Stimulated activated CD8-positive, alpha-beta memory T cell treated with anti-CD3 and anti-CD28 coated beads, Interleukin-4, amount 100 ng/mL, for 48 hours (primary cell): ENCODE results near the gene EDN2.
A peak's percentile ranks its signal among the peaks of the same experiment; 100 is the strongest.

Experiments
- DNase-seq: peaks from one replicate; pipeline ENCODE4 v3.0.0-alpha.2; 2020

Gene EDN2

DNA sequence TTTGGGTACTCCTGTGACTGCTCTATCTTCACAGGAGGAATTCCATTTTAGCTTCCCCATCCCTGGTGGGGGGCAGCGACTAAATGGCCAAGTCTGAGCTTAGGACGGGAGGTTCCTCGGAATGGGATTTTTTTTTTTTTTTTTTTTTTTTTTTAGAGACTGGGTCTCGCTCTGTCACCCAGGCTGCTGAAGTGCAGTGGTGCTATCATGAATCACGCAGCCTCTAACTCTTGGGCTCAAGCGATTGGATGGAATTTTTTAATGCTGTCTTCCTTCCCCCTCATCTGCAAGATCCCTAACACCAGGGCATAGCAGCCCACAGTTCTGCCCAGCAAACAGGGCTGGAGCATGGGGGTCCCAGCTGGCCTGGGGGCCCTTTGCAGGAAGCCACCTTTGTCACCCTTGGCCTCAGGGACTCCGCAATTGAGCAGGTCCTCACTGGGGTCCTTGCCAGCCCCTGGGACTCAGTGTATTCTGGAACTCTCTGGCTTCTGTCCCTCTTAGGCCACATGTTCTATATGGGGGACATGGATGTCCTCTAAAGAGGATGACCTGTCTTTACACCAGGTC lies 13.1 kb upstream of the EDN2 start:
- no peak for DNase-seq

DNA sequence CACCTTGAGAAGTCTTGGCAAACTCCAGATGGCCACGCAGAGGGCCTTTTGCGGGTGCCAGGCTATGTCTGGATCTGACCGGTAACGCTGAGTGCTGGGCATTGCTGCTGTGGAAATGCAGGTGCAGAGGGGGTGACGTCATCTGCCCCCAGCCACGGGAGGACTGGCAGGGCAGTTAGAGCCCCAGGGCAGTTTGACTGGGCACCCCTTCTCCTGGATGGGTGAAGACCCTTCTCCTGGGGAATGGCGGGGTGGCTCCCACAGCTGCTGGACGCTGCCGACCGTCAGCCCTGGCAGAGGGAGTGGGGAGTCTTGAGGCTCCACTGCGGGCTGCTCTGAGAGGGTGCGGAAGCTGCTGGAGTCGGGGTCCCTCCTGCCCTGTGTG lies 12.6 kb upstream of the EDN2 start:
- DNase-seq = no peak

DNA sequence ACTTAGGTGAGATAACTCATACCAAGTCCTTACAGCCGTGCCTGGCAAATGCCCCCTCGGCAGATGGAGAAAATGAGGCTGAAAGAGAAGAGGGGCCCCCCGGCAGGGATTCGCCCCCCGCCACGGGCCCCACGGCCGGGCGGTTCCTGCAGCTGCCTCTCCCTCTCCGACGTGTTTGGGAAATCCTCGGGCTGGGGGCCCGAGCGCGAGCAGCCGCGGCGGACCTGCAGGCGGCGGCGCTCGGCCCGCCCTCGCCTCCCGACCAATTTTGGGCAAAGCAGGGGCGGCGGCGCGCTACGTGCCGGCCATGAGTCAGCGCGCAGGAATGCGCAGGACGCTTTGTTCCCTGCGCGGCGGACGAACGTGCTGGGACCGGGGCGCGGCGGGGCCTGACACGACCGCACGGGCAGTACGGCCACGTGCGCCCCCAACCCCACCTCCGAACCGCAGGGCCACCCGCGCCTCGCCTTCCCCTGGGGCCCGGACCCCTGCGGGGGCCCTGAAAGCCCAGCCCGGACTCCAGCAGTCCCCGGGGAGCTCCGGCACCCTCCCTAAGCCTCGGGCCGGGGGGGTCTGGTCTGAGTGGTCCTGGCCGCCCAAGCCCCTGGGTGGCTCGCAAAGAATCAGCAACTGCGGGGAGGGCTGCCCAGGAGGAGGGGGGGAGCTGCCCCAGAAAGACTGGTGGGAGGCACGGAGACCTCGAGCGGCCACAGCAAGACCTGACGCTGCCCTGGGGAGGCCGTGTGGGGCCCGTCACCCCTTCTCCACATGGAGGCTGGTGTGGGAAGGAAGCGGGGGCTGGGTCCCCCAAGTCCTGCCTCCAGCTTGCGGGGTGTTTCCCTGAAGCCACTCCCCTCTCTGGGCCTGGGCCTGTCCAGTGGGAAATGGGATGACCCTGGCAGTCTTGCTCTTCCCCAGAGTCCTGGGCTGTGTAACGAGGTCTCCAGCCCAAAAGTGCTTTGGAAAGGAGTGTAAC lies 11.9 kb upstream of the EDN2 start:
- DNase-seq = peak; percentile 73

DNA sequence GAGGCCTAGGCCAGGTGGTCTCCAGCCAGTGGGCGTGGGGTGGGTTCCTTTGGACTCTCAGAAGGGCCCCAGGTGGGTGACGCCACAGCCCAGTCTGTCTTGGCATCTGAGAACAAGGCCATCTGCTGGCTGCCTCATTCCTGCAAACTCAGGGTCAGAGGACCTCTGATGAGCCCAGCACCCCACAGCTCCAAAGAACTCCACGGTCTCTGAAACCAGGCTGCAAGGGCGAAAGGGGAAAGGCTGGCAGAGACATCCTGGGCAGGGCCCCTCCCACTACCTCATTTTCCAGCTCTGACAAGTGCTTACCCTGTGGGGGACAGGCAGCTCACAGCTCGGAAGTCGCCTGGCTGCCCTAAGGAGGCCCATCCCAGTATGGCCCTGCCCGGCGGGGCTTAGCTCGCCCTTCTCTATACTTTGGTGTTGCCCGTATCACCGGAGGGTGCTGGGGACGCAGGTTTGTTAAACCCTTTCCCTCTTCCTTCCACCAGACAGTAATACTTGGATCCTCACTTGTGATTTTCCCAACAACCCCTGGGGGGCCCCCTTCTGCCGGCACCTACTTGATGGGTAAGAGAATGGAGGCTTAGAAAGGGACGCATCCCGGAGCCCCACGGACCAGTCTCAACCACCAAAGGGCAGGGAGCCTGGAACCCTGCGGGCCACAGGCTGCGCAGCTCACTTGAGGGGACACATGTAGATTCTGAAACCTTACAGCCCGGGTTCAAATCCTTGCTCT lies 10.9 kb upstream of the EDN2 start:
- DNase-seq = peak; percentile 52

DNA sequence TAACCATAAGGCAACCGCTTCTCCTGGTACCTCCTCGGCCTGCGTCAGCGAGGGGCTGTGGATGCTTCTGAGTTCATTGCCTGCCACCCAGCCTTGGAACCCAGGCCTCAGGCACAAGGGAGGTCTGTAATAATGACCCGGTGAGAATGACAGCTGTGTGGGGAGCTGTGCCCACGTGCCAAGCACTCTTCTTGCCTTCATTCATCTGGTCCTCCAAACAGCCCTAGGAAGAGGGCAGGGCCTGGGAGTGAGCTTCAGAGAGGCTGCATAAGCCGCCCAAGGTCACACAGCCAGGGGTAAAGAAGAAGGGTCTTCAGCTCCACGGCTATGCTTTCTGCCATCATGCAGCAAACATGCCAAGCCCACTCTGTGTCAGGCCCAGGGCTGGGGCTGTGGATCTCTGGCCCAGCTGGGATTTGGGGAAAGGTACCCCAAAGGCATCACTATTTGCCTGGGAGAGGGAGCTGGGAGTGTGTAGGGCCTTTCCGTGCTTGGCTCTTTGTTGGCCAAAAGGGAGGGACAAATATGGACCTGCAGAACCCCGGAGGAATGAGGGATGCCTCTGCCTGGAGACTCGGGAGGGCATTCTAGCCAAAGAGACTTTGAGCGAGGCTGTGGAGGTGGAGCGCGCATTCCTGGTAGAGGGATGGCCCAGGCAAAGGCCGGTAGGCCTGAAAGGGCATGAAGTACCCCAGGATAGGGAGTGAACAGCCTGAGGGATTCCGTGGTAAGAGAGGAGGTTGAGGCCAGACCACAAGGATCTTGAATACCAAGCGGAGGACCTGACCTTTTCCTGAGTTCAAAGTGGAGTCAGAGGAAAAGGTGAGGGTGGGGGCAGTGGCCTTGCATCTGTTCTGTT lies 10.1 kb upstream of the EDN2 start:
- no peak for DNase-seq

DNA sequence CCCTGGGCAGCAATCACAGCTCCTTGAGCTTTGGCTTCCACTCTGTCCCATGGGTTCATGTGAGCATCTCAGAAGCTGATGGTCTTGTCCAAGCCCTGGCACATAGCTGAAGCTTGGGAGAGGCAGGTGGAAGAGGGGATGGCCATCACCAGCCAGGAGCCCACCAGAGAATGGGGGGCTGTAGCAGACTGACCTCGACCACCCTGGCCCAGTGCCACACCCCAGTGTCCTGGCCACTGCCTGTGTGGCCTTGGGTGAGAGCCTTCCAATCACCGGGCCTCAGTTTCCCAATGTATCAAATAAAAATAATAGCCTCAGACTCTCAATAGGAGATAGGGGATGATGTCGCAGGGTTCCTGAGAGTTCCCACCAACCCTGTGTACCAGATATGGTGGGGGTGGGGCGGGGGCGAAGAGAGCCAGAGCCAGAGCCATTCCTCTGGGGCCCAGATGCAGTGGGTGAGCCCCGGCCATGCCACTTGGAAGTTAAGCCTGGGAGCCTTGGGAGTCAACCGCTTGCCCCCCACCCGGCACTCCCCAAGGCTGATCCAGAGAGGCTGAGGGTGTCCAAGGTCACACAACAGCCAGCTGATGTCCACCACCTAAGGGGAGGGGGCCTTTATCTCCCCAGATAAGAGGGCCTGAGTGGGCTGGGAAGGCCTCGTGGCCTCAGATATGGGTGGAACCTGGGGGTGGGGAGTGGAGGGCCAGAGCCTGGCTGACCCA lies 9.3 kb upstream of the EDN2 start:
- DNase-seq = no peak

DNA sequence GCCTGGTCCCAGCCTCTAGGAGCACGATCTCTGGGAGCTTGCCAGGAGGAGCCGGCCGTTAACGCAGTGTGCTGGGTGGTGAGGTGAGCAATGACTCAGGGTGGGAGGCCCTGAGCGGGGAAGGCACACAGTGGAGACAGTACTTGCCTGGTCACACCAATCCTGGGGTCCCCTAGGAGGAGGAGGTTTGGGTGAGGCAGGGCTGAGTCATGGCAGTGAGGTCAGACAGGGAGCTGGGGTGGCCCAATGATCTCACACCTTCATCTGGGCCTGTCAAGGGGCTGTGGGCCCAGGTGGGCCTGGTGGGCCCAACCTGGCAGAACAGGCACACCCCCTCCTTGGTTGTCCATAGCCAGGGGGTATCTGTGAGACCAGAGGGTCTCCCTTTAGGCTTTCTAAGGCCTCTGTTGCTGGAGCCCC lies 8.6 kb upstream of the EDN2 start:
- peak; percentile 65 for DNase-seq

DNA sequence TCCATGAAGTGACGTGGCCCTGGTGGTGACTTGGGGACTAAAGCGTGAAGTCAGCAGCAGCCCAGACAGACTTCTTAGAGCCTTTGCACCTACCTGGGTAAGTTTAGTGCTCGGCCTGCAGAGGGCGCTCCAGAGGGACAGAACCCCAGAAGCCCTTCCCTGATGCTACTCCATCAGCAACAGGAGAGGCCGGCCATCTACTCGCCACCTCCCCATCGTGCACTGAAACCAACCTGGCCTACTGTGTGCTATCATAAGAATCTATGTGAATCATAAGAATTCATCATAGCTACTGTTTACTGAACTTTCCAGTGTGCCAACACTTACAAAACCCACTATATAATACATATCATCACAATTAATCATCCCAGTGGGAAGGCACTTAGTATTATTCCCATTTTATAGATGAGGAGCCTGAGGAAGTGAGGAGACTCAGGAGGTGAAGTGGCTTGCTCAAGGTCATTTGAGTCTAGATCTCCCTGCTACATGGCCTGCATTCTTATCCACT lies 7.9 kb upstream of the EDN2 start:
- peak; percentile 77 for DNase-seq

DNA sequence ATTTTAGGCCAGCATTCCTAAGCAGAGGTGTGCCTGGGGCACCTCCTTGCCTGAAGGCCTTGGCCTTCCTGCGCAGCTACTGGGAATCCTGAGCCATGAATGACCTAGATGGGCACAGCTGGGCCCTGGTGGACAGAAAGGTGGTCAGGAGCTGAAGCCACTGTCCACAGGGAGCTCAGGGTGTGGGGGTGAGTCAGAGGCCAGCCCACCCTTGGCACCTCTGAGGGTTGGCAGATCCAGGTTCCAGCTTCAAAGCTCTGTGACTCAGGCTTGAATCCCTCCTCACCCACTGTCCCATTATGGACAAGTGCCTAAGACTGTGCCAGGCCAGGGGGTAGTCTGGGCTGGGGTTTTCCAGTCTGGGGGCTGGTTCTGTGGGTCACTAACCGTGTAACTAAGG lies 6.4 kb upstream of the EDN2 start:
- DNase-seq = no peak

DNA sequence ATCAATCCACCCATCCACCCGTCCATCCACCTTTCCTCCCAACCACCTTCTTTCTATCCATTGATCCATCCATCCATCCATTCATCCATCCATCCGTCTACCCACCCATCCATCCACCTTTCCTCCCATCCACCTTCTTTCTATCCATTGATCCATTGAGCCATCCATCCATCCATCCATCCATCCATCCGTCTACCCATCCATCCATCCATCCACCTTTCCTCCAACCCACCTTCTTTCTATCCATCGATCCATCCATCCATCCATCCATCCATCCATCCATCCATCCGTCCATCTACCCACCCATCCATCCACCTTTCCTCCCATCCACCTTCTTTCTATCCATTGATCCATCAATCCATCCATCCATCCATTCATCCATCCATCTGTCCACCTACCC lies 5.1 kb upstream of the EDN2 start:
- no peak for DNase-seq

DNA sequence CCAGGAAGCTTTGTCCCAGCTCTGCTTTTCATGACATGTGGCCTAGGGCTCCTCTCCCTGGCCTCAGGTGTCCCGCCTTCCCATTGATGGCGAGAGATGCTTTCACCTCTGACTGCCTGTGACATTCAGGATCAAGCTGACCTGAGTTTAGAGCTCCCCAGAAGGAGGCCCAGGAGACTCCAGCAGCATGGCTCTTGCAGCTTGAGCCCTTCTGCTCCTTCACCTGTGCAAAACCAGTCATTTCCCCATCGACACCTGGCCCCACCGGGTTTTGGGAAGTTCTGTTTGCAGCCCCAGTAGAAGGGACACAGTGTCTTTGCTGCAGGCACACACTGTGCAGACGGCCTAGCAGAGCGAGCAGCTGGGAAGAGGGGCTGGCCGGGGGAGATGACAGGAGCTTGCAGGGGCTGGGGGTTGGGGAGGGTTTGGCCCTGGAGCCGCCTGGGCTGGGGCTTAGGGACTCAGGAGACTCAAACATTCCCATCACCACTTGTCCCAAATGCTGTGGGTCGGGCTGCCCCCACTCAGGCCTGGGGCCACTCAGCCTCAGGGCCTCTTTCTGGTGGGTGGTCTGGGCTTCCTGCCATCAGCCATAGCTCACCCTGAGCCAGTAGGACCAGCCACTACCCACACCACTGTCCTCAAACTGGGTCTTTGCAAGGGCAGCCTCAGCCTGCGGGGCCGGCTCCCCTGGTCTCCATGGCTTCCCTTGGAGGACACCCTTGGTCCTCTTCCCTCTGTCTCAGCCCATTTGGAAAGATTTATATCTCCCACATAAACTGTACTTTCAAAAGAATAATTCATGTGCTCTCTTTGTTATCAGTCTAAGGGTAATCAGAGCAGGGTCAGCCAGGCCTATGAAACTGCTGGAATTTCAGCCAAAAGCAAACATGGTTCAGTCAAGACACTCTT lies 3.8 kb upstream of the EDN2 start:
- no peak for DNase-seq

DNA sequence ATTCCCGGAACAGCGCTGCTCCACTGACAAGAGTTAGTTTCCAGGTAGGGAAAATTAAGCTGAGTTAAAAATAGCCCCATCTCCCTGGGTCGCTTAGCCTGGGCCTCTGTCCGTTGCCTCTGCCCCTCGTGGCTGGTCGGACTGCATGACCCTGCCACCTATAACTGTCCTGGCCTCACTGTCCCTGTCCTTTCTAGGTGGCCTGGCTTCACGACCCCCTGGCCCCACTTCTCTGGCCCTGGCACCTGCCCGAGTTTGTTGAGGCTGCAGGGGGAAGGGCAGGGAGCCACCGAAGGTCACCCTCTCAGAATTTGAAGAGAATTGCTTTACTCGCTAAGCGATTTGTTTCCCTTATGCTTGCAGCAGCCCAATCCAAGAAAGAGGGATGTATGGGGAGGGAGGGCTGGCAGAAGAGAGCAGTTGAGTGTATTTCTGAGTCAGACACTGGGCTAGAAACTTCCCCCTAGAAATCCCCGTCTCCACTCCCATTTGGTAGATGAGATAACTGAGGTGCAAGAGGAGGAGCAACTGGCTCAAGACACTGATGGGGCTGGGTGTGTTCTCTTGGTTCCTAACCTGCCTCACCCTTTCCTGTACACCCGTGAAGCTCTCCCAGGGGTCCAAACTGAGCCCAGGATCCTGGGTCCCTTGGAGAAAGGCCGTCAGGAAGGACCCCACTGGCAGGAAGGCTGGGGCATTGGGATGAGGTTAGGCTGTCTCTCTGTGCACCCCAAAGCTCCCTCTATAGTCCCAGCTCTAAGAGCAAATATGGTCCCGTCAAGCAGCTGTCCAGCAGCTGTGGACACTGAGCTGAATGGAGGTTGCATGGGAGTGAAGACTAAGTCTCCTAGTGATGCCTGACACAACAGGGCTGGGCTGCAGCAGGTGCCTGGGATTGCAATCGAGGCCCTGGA lies 2.9 kb upstream of the EDN2 start:
- no peak for DNase-seq

DNA sequence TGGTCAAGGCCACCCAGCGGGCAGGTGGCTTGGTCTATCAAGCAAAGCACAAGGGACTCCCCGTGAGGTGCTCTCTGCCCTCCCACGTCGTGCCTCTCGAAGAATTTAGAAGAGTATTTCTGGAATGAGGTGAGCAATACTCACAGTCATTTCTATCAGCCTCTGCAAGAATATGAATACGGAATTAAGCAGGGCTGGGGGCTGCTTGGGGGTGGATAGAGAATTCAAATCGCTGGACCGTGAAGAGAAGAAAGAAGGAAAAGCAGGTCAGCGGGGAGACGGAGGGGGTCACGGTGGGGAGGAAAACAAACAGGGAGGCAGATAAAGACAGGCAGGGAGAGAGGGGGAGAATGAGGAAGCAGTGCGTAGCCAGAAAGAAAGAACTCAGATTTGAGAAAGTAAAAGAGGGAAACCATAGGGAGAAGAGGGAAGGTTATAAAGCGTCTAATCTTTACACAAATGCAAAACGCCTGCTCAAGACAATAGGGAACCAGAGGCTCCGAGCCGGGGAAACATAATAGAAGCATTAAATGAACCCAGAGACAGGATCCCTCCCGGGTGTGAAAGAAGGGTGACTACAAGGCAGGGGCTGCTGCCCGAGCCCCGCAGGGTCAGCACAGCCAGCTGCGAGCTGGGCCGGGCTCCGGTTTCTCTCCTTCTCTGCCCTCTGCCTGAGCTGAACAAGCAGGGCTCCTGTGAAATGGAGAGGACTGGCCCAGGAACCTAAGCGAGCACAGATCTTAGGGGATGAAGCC lies 2.1 kb upstream of the EDN2 start:
- DNase-seq = no peak

DNA sequence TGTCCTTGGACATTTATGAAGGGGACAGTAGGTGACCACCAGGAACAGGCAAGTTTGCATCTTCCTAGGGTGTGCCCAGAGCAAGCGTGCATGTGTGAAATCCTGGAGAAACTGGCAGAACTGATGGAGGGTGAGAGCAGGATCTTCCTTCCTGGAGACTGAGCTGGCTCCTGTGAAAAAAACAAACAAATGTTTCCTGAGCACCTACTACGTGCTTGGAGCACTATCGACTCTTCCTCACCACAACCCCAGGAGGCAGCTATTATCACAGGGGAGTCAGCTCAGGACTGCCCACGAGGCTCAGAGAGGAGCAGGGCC lies 1.5 kb upstream of the EDN2 start:
- DNase-seq = no peak

DNA sequence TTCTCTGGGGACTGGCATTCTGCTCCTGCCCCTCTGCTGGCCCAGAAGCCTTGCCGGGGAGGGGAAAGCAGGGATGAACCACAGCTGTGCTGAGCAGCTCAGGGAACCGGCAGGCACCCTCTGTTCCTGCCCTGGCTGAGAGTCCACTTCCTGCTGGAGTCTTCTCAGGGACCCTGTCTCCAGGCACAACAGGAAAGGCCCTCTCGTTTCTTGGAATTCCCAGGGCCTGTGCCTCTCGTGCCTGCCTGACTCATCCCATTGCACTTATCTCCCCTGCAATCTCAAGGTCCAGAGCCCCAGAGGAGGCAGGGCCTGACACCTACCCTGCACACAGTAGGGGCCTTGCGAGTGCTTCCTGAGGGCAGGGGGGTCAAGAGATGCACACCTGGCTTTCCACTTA lies 1.1 kb upstream of the EDN2 start:
- DNase-seq = no peak

DNA sequence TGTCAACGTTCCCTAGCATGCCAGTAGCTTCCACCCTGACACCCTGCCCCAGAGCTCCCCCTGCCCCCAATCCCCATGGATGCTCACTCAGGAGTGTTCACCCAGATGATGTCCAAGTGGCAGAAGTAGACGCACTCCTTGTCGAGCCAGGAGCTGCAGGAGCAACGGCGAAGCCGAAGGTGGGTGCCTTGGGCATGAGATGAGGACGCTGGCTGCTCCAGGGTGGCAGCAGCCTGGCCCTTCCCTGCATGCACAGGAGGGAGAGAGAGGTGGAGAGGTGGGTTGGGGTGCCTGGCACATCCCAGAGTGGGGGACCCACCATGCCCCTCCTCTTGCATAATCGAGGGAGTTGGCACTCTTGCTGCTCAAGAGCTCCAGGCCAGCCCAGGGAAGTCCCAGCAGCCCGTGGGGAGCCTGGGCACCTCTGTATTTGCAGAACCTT lies 502 bp downstream of the EDN2 start:
- DNase-seq = no peak

DNA sequence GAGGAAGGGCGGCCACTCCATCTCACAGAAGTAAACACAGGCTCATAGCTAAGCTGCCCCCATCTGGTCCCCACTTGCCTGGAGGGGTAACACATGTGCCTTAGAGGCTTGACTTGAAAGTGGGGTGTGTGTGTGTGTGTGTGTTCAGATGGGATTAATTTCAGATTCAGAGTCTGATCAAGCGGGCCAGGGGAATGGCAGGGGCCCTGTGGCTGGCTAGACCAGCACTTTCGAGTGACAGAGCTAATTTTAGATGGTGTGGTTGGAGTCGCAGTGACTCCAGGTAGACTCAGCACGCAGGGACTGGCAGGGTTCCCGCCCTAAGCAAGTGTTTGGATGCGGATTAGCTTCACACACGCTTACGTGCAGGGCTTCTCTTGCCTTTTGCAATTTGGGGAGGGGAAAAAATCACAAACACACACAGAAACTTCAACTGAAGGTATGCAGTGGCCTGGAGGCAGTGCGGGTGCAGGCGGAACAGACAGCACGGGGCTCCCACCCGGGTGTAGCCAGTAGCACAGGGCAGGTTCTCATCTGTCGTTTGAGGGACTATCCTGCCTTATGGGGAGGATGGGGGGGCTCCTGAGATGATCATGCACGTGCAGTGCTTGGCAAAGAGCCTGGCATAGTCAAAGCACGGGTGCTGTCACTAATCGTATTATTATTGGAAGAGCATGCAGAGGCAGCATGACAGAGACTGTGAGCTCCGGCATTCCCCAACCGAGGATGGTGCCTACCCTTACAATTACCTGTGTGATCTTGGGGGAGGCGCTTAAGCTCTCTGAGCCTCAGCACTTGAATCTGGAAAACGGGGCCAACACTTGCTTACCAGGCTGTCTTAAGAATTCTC lies 1.3 kb downstream of the EDN2 start:
- DNase-seq = no peak
